HepG2 (cell line): ENCODE measurements around the gene GPR107. TPM values are rescaled to one million over a fixed set of nuclear protein-coding genes. Genes with fewer than 3 reads are reported as not detected.

Experiments
- ARNT2 ChIP-seq: sonication (generic); formaldehyde crosslinking; IDR thresholded peaks from 2 replicates; pipeline ENCODE4 v1.8.0; 2022; ENCODE audit warnings: mild to moderate bottlenecking, low read depth, missing genetic modification reagents, moderate library complexity
- CBX1 ChIP-seq: IDR thresholded peaks from one replicate; pipeline ENCODE4 v1.6.1; 2016; ENCODE audit warnings: antibody characterized with exemption, low read depth
- CEBPB ChIP-seq: IDR thresholded peaks from 2 replicates; pipeline ENCODE4 v1.6.1; 2011; ENCODE audit warnings: low read depth, low read length, improper control_type of control experiment, borderline replicate concordance
- CEBPG ChIP-seq: IDR thresholded peaks from 2 replicates; pipeline ENCODE4 v1.6.1; 2016
- HMGXB4 ChIP-seq, 2 experiments: sonication (generic) in 1 of 2; formaldehyde crosslinking in 1 of 2; IDR thresholded peaks; 2 replicates each; pipeline versions ENCODE4 v1.4.0 to v1.6.1; 2018 to 2020; ENCODE audit warnings: missing genetic modification reagents in 2 of 2, borderline replicate concordance in 1 of 2, low read depth in 1 of 2, mild to moderate bottlenecking in 1 of 2, missing biosample characterization in 1 of 2
- HOXA5 ChIP-seq: sonication (generic); formaldehyde crosslinking; IDR thresholded peaks from 2 replicates; pipeline ENCODE4 v1.4.0; 2020; ENCODE audit warnings: missing genetic modification reagents
- HOXA7 ChIP-seq: sonication (generic); formaldehyde crosslinking; IDR thresholded peaks from 2 replicates; pipeline ENCODE4 v1.8.1; 2022; ENCODE audit warnings: mild to moderate bottlenecking, missing genetic modification reagents, moderate library complexity
- MTA3 ChIP-seq: sonication (generic); formaldehyde crosslinking; IDR thresholded peaks from 2 replicates; pipeline ENCODE4 v1.4.0; 2020; ENCODE audit warnings: missing genetic modification reagents
- NFKB2 ChIP-seq: sonication (generic); formaldehyde crosslinking; IDR thresholded peaks from 2 replicates; pipeline ENCODE4 v1.4.0; 2020; ENCODE audit warnings: missing genetic modification reagents, borderline replicate concordance
- RNF2 ChIP-seq: fragments of 450-650 bp; conservative IDR thresholded peaks from 2 replicates; pipeline ENCODE4 v1.6.1; 2016; ENCODE audit warnings: low read depth
- SP1 ChIP-seq, 2 experiments: fragments of 450-650 bp in 1 of 2; sonication (generic) in 1 of 2; formaldehyde crosslinking in 1 of 2; IDR thresholded peaks; 2 replicates each; pipeline versions ENCODE4 v1.4.0 to v1.6.1; 2016 to 2020; ENCODE audit warnings: missing genetic modification reagents in 1 of 2
- ZFP82 ChIP-seq: sonication (generic); formaldehyde crosslinking; IDR thresholded peaks from 2 replicates; pipeline ENCODE4 v1.5.1; 2020; ENCODE audit warnings: mild to moderate bottlenecking, missing genetic modification reagents, borderline replicate concordance
- ZFP90 ChIP-seq: sonication (generic); formaldehyde crosslinking; IDR thresholded peaks from 2 replicates; pipeline ENCODE4 v1.8.0; 2022; ENCODE audit warnings: missing genetic modification reagents, mild to moderate bottlenecking, inconsistent platforms, borderline replicate concordance
- ZHX1 ChIP-seq: sonication (generic); formaldehyde crosslinking; IDR thresholded peaks from 2 replicates; pipeline ENCODE4 v1.8.1; 2022; ENCODE audit warnings: low read depth, mild to moderate bottlenecking, missing genetic modification reagents
- ZNF275 ChIP-seq: sonication (generic); formaldehyde crosslinking; IDR thresholded peaks from 2 replicates; pipeline ENCODE4 v1.8.0; 2022; ENCODE audit warnings: missing genetic modification reagents, mild to moderate bottlenecking, inconsistent platforms, borderline replicate concordance
- ZNF280B ChIP-seq: sonication (generic); formaldehyde crosslinking; IDR thresholded peaks from 2 replicates; pipeline ENCODE4 v1.5.0; 2020; ENCODE audit warnings: missing genetic modification reagents, mild to moderate bottlenecking, borderline replicate concordance
- ZNF350 ChIP-seq: sonication (generic); formaldehyde crosslinking; IDR thresholded peaks from 2 replicates; pipeline ENCODE4 v1.4.0; 2020; ENCODE audit warnings: mild to moderate bottlenecking, low read depth, missing genetic modification reagents, borderline replicate concordance
- ZNF543 ChIP-seq: sonication (generic); formaldehyde crosslinking; IDR thresholded peaks from 2 replicates; pipeline ENCODE4 v1.4.0; 2020; ENCODE audit warnings: mild to moderate bottlenecking, missing genetic modification reagents
- ZNF740 ChIP-seq: sonication (generic); formaldehyde crosslinking; IDR thresholded peaks from 2 replicates; pipeline ENCODE4 v1.4.0; 2020; ENCODE audit warnings: missing genetic modification reagents
- ZNF746 ChIP-seq: sonication (generic); formaldehyde crosslinking; IDR thresholded peaks from 2 replicates; pipeline ENCODE4 v1.8.0; 2022; ENCODE audit warnings: mild to moderate bottlenecking, missing genetic modification reagents
- polyA plus RNA-seq, 8 experiments: library from polyadenylated mRNA; depleted of rRNA in 3 of 8; stranded (reverse) in 7 of 8; unstranded in 1 of 8; fragments of >200 nt; fragmentation: Illumina TruSeq in 4 of 8; extraction: Trizol in 4 of 8; gene quantifications; 2 replicates each; pipeline versions ENCODE4 v1.2.1 to v1.2.3, GENCODE V29; 2011 to 2016; ENCODE audit warnings: low read depth in 4 of 8, missing spikeins in 1 of 8, mixed read lengths in 1 of 8; ENCODE audit not compliant: insufficient read depth in 1 of 8
- total RNA-seq, 5 experiments: library from RNA; depleted of rRNA; stranded (reverse); fragments of >200 nt; fragmentation: Illumina TruSeq; extraction: Trizol; gene quantifications; 2 replicates each; pipeline ENCODE4 v1.2.3, GENCODE V29; 2016; ENCODE audit warnings: low read depth in 1 of 5

GPR107 gene
- total and polyA plus RNA-seq, 2 of the 13 experiments (the other 11 are each of a cell fraction or from before 2014, with no cell fraction given): 22.5 to 24.4 TPM

DNA sequence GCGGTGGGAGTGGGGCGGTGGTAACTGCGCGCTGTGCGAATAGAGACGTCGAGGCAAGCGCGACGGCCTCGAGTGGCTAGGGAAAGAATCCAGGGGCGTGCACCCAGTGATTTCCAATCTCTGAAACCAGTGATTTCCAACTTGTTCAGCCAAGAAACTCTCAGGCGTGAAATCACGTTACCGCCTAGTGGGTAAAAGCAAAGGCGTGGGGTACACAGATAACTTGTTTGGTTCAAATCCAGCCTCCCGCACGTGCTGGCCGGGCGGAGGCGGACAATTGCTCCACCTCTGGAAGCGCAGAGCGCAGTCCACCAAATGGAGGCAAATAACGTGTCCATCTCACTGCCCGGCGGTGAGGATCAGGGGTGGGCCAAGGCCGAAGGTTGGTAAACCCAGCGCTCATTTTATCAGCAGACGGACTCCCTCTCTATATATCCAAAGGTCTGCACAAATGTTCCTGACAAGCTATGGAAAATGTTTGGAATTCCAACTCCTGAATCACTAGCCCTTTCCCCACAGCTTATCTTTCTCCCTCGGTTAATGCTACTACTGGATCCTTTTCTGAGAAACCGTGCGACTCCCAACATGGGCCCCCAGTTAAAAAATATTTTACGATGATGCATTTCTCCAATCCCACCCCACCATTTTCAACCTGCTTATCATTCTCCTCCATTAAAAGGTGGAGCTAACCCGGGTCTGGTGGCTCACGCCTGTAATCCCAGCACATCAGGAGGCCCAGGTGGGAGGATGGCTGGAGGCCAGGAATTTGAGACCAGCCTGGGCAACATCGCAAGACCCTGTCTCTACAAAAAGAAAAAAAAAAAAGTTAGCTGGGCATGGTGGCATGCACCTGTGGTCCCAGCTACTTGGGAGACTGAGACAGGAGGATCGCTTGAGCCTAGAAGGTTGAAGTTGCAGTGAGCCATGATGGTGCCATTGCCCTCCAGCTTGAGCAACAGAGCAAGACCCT lies 9.8 kb upstream of the GPR107 start (continued):
- TF ChIP-seq ZNF275 (CRISPR knock-in tag) (no peak; the same call in 1 of the 2 replicates), ZNF543 (peak; percentile 9; the same call in 1 of the 2 replicates), ZNF350 (CRISPR knock-in tag) (no peak; the same call in 1 of the 2 replicates), RNF2 (peak; percentile 91; the same call in 1 of the 2 replicates), ZNF280B (peak; percentile 63; the same call in 1 of the 2 replicates), ARNT2 (CRISPR knock-in tag) (0 out of 2 replicates have a peak, but pooled peaks have one; percentile 77), CEBPB (no peak), SP1 (IDR thresholded peaks at IDR 0.05) (no peak), SP1 (CRISPR knock-in tag; IDR thresholded peaks at IDR 0.05) (no peak), ZNF740 (CRISPR knock-in tag) (no peak), ZFP90 (CRISPR knock-in tag) (no peak), NFKB2 (CRISPR knock-in tag) (peak; percentile 83), ZNF746 (CRISPR knock-in tag) (peak; percentile 88), HMGXB4 (CRISPR knock-in tag; IDR thresholded peaks at IDR 0.05; ENCODE audit: borderline replicate concordance in 1 of 2, low read depth in 1 of 2) (peak; percentile 21 to 46; a peak in 2 of 4 replicates), CEBPG (CRISPR knock-in tag) (peak; percentile 50), HOXA5 (CRISPR knock-in tag) (0 out of 2 replicates have a peak, but pooled peaks have one; percentile 48), ZFP82 (CRISPR knock-in tag) (no peak), HOXA7 (CRISPR knock-in tag) (no peak), CBX1 (no peak), ZHX1 (CRISPR knock-in tag) (peak; percentile 60), MTA3 (CRISPR knock-in tag) (no peak)
